Measurements from ENCODE around the gene RIT1.
"Not testable (repeated sequence)": the region's sequence is repeated elsewhere in the genome, so short reads cannot be mapped to it uniquely, and the experiment has no call there.

Gene RIT1

GRCh38 chr1:155896476-155896875, 14.7 kb downstream of the RIT1 start:
- not testable (repeated sequence) for H3K56ac ChIP-seq (ENCODE audit: low read length); H2BK15ac ChIP-seq (replicated peaks; ENCODE audit: low read depth); H3K18ac ChIP-seq (ENCODE audit: low read length); H3K4ac ChIP-seq (ENCODE audit: low read depth, low read length); H3K4me3 ChIP-seq (ENCODE audit: low read length); H4K5ac ChIP-seq (ENCODE audit: low read length); DNase-seq; H3K23ac ChIP-seq (ENCODE audit: low read length); H3K9ac ChIP-seq (ENCODE audit: low read length); H4K8ac ChIP-seq (ENCODE audit: low read depth, low read length); H2BK5ac ChIP-seq (ENCODE audit: low read length); H3K4me1 ChIP-seq (ENCODE audit: control insufficient read depth, low read depth, low read length); H3K79me1 ChIP-seq (ENCODE audit: low read length); H2AK5ac ChIP-seq (ENCODE audit: low read length); H3K27me3 ChIP-seq (ENCODE audit: insufficient read depth, low read length, poor library complexity); H3K4me2 ChIP-seq (ENCODE audit: low read length); H3K79me2 ChIP-seq (ENCODE audit: control insufficient read depth, insufficient read depth, low read length); H3K27ac ChIP-seq (ENCODE audit: low read depth, low read length); H2BK120ac ChIP-seq (ENCODE audit: low read depth, low read length)
- WGBS (ENCODE audit: extremely low coverage, insufficient coverage, low lambda C conversion rate): no CpG with 5 or more reads among the region's 8 CpGs
- peaks cover 12% of the 10 kb centered on the region for H3K36me3 ChIP-seq (ENCODE audit: control insufficient read depth, insufficient read depth, low read length)

GRCh38 chr1:155895617-155896016, 15.5 kb downstream of the RIT1 start:
- H3K4me1 ChIP-seq (ENCODE audit: control insufficient read depth, low read depth, low read length); H2BK120ac ChIP-seq (ENCODE audit: low read depth, low read length); H2BK5ac ChIP-seq (ENCODE audit: low read length); H3K4me2 ChIP-seq (ENCODE audit: low read length); H3K79me2 ChIP-seq (ENCODE audit: control insufficient read depth, insufficient read depth, low read length); H3K4me3 ChIP-seq (ENCODE audit: low read length); H3K27me3 ChIP-seq (ENCODE audit: insufficient read depth, low read length, poor library complexity); H2BK15ac ChIP-seq (replicated peaks; ENCODE audit: low read depth); H3K56ac ChIP-seq (ENCODE audit: low read length); H3K23ac ChIP-seq (ENCODE audit: low read length); H2AK5ac ChIP-seq (ENCODE audit: low read length); H4K8ac ChIP-seq (ENCODE audit: low read depth, low read length); H3K4ac ChIP-seq (ENCODE audit: low read depth, low read length); H3K79me1 ChIP-seq (ENCODE audit: low read length); H4K5ac ChIP-seq (ENCODE audit: low read length); DNase-seq; H3K18ac ChIP-seq (ENCODE audit: low read length); H3K27ac ChIP-seq (ENCODE audit: low read depth, low read length); H3K9ac ChIP-seq (ENCODE audit: low read length): not testable (repeated sequence)
- H3K36me3 ChIP-seq (ENCODE audit: control insufficient read depth, insufficient read depth, low read length): peaks cover 12% of the 10 kb centered on the region
- no CpG with 5 or more reads among the region's 6 CpGs for WGBS (ENCODE audit: extremely low coverage, insufficient coverage, low lambda C conversion rate)

- Histone ChIP-seq H4K5ac (ENCODE audit: low read length) (no peak overlapping the region), H3K36me3 (ENCODE audit: control insufficient read depth, insufficient read depth, low read length) (no peaks in the 10 kb centered on the region), H3K4ac (ENCODE audit: low read depth, low read length) (no peak overlapping the region), H2AK5ac (ENCODE audit: low read length) (no peak overlapping the region), H3K27ac (ENCODE audit: low read depth, low read length) (no peak overlapping the region), H3K4me3 (ENCODE audit: low read length) (no peak overlapping the region), H3K18ac (ENCODE audit: low read length) (no peak overlapping the region), H3K4me1 (ENCODE audit: control insufficient read depth, low read depth, low read length) (no peaks in the 10 kb centered on the region), H3K9ac (ENCODE audit: low read length) (no peak overlapping the region), H2BK5ac (ENCODE audit: low read length) (no peak overlapping the region), H3K79me1 (ENCODE audit: low read length) (no peaks in the 10 kb centered on the region), H3K4me2 (ENCODE audit: low read length) (no peak overlapping the region), H3K79me2 (ENCODE audit: control insufficient read depth, insufficient read depth, low read length) (no peaks in the 10 kb centered on the region), H3K56ac (ENCODE audit: low read length) (no peak overlapping the region), H3K27me3 (ENCODE audit: insufficient read depth, low read length, poor library complexity) (no peaks in the 10 kb centered on the region), H4K8ac (ENCODE audit: low read depth, low read length) (no peak overlapping the region), H2BK120ac (ENCODE audit: low read depth, low read length) (no peak overlapping the region), H2BK15ac (replicated peaks; ENCODE audit: low read depth) (no peak overlapping the region), H3K23ac (ENCODE audit: low read length) (no peak overlapping the region)
- no peak for DNase-seq
- no CpG with 5 or more reads among the region's 10 CpGs for WGBS (ENCODE audit: extremely low coverage, insufficient coverage, low lambda C conversion rate)
Observed at GRCh38 chr1:155893389-155894142, 17.6 kb downstream of the RIT1 start.

- H2AK5ac ChIP-seq (ENCODE audit: low read length): no peak overlapping the region
- no peak overlapping the region for H2BK5ac ChIP-seq (ENCODE audit: low read length)
- no peaks in the 10 kb centered on the region for H3K4me1 ChIP-seq (ENCODE audit: control insufficient read depth, low read depth, low read length)
- no peak overlapping the region for H3K9ac ChIP-seq (ENCODE audit: low read length)
- H4K5ac ChIP-seq (ENCODE audit: low read length): no peak overlapping the region
- no CpG with 5 or more reads among the region's 3 CpGs for WGBS (ENCODE audit: extremely low coverage, insufficient coverage, low lambda C conversion rate)
- H3K23ac ChIP-seq (ENCODE audit: low read length): no peak overlapping the region
- H2BK120ac ChIP-seq (ENCODE audit: low read depth, low read length): no peak overlapping the region
- H3K4ac ChIP-seq (ENCODE audit: low read depth, low read length): no peak overlapping the region
- H3K56ac ChIP-seq (ENCODE audit: low read length): no peak overlapping the region
- no peak overlapping the region for H2BK15ac ChIP-seq (replicated peaks; ENCODE audit: low read depth)
- H3K18ac ChIP-seq (ENCODE audit: low read length): no peak overlapping the region
- H3K4me2 ChIP-seq (ENCODE audit: low read length): no peak overlapping the region
- no peaks in the 10 kb centered on the region for H3K79me2 ChIP-seq (ENCODE audit: control insufficient read depth, insufficient read depth, low read length)
- no peaks in the 10 kb centered on the region for H3K79me1 ChIP-seq (ENCODE audit: low read length)
- H3K27me3 ChIP-seq (ENCODE audit: insufficient read depth, low read length, poor library complexity): no peaks in the 10 kb centered on the region
- H3K27ac ChIP-seq (ENCODE audit: low read depth, low read length): no peak overlapping the region
- DNase-seq: no peak
- no peaks in the 10 kb centered on the region for H3K36me3 ChIP-seq (ENCODE audit: control insufficient read depth, insufficient read depth, low read length)
- H4K8ac ChIP-seq (ENCODE audit: low read depth, low read length): no peak overlapping the region
- no peak overlapping the region for H3K4me3 ChIP-seq (ENCODE audit: low read length)
Observed at GRCh38 chr1:155892796-155893195, 18.4 kb downstream of the RIT1 start.

GRCh38 chr1:155890251-155890650, 20.9 kb downstream of the RIT1 start:
- H4K8ac ChIP-seq (ENCODE audit: low read depth, low read length): no peak overlapping the region
- no peak overlapping the region for H3K23ac ChIP-seq (ENCODE audit: low read length)
- no peaks in the 10 kb centered on the region for H3K79me1 ChIP-seq (ENCODE audit: low read length)
- H2AK5ac ChIP-seq (ENCODE audit: low read length): no peak overlapping the region
- no peak overlapping the region for H2BK120ac ChIP-seq (ENCODE audit: low read depth, low read length)
- H2BK5ac ChIP-seq (ENCODE audit: low read length): no peak overlapping the region
- H4K5ac ChIP-seq (ENCODE audit: low read length): no peak overlapping the region
- no peaks in the 10 kb centered on the region for H3K79me2 ChIP-seq (ENCODE audit: control insufficient read depth, insufficient read depth, low read length)
- H3K4me2 ChIP-seq (ENCODE audit: low read length): no peak overlapping the region
- no peak overlapping the region for H3K4me3 ChIP-seq (ENCODE audit: low read length)
- H3K18ac ChIP-seq (ENCODE audit: low read length): no peak overlapping the region
- no peak for DNase-seq
- H2BK15ac ChIP-seq (replicated peaks; ENCODE audit: low read depth): no peak overlapping the region
- WGBS (ENCODE audit: extremely low coverage, insufficient coverage, low lambda C conversion rate): no CpG with 5 or more reads among the region's 3 CpGs
- no peaks in the 10 kb centered on the region for H3K27me3 ChIP-seq (ENCODE audit: insufficient read depth, low read length, poor library complexity)
- no peak overlapping the region for H3K4ac ChIP-seq (ENCODE audit: low read depth, low read length)
- no peaks in the 10 kb centered on the region for H3K36me3 ChIP-seq (ENCODE audit: control insufficient read depth, insufficient read depth, low read length)
- no peak overlapping the region for H3K27ac ChIP-seq (ENCODE audit: low read depth, low read length)
- no peak overlapping the region for H3K9ac ChIP-seq (ENCODE audit: low read length)
- no peaks in the 10 kb centered on the region for H3K4me1 ChIP-seq (ENCODE audit: control insufficient read depth, low read depth, low read length)
- no peak overlapping the region for H3K56ac ChIP-seq (ENCODE audit: low read length)

GRCh38 chr1:155889566-155889965, 21.6 kb downstream of the RIT1 start:
- no peaks in the 10 kb centered on the region for H3K27me3 ChIP-seq (ENCODE audit: insufficient read depth, low read length, poor library complexity)
- no peak overlapping the region for H2BK120ac ChIP-seq (ENCODE audit: low read depth, low read length)
- no peak overlapping the region for H3K4me2 ChIP-seq (ENCODE audit: low read length)
- H3K4ac ChIP-seq (ENCODE audit: low read depth, low read length): no peak overlapping the region
- no peaks in the 10 kb centered on the region for H3K79me2 ChIP-seq (ENCODE audit: control insufficient read depth, insufficient read depth, low read length)
- no peaks in the 10 kb centered on the region for H3K4me1 ChIP-seq (ENCODE audit: control insufficient read depth, low read depth, low read length)
- H2BK5ac ChIP-seq (ENCODE audit: low read length): no peak overlapping the region
- H3K36me3 ChIP-seq (ENCODE audit: control insufficient read depth, insufficient read depth, low read length): no peaks in the 10 kb centered on the region
- no peak overlapping the region for H3K56ac ChIP-seq (ENCODE audit: low read length)
- H3K9ac ChIP-seq (ENCODE audit: low read length): no peak overlapping the region
- no peak overlapping the region for H3K18ac ChIP-seq (ENCODE audit: low read length)
- no CpG with 5 or more reads among the region's 2 CpGs for WGBS (ENCODE audit: extremely low coverage, insufficient coverage, low lambda C conversion rate)
- H3K4me3 ChIP-seq (ENCODE audit: low read length): no peak overlapping the region
- H3K79me1 ChIP-seq (ENCODE audit: low read length): no peaks in the 10 kb centered on the region
- H3K23ac ChIP-seq (ENCODE audit: low read length): no peak overlapping the region
- no peak overlapping the region for H2AK5ac ChIP-seq (ENCODE audit: low read length)
- no peak overlapping the region for H4K8ac ChIP-seq (ENCODE audit: low read depth, low read length)
- H3K27ac ChIP-seq (ENCODE audit: low read depth, low read length): no peak overlapping the region
- no peak for DNase-seq
- H4K5ac ChIP-seq (ENCODE audit: low read length): no peak overlapping the region
- H2BK15ac ChIP-seq (replicated peaks; ENCODE audit: low read depth): no peak overlapping the region

Data from mesendoderm (in vitro differentiated cells).